SU-DHL-6 (cell line): ENCODE results near the gene TMEM95.
A peak's percentile ranks its signal among the peaks of the same experiment; 100 is the strongest.

Experiments
- H2AFZ ChIP-seq: fragments of 200-600 bp; sonication (generic); 2 replicates; pipeline ENCODE4 v1.6.1; 2014; ENCODE audit warnings: low read depth, mild to moderate bottlenecking, moderate library complexity, mixed read lengths, antibody characterized with exemption, low read length; ENCODE audit not compliant: severe bottlenecking
- H3F3A ChIP-seq: fragments of 200-600 bp; shearing (Covaris generic); 2 replicates; pipeline ENCODE4 v1.6.0; 2016; ENCODE audit warnings: antibody characterized with exemption, mild to moderate bottlenecking; ENCODE audit not compliant: insufficient read depth
- H3K27ac ChIP-seq: fragments of 200-600 bp; sonication (generic); 2 replicates; pipeline ENCODE4 v1.5.1; 2016; ENCODE audit warnings: low read depth, mild to moderate bottlenecking, low read length, moderate library complexity, mixed read lengths
- H3K27me3 ChIP-seq: fragments of 200-600 bp; sonication (generic), shearing (Covaris generic); 2 replicates; pipeline ENCODE4 v1.6.0; 2014; ENCODE audit warnings: mild to moderate bottlenecking, low read length
- H3K36me3 ChIP-seq: fragments of 200-600 bp; sonication (generic); 2 replicates; pipeline ENCODE4 v1.6.1; 2014; ENCODE audit warnings: mild to moderate bottlenecking, low read length, mixed read lengths
- H3K4me2 ChIP-seq: fragments of 300-600, 200-600 bp; shearing (Covaris generic), sonication (generic); 2 replicates; pipeline ENCODE4 v1.6.0; 2014; ENCODE audit warnings: low read length, low read depth, mild to moderate bottlenecking; ENCODE audit not compliant: poor library complexity, severe bottlenecking
- H3K4me3 ChIP-seq: fragments of 200-600 bp; sonication (generic); 2 replicates; pipeline ENCODE4 v1.5.1; 2014; ENCODE audit warnings: antibody characterized with exemption, low read length, mild to moderate bottlenecking, mixed read lengths; ENCODE audit not compliant: insufficient read depth, poor library complexity, severe bottlenecking
- H3K79me2 ChIP-seq: fragments of 200-600 bp; sonication (generic); 2 replicates; pipeline ENCODE4 v1.6.1; 2014; ENCODE audit warnings: mild to moderate bottlenecking, low read length, moderate library complexity; ENCODE audit not compliant: insufficient read depth
- H3K9ac ChIP-seq: fragments of 200-600 bp; sonication (generic); 2 replicates; pipeline ENCODE4 v1.7.0; 2014; ENCODE audit warnings: mild to moderate bottlenecking, low read length
- H3K9me2 ChIP-seq: fragments of 200-600 bp; sonication (generic); replicated peaks from 2 replicates; pipeline ENCODE4 v1.6.1; 2014; ENCODE audit warnings: low read length; ENCODE audit not compliant: insufficient read depth
- H3K9me3 ChIP-seq: fragments of 200-600 bp; sonication (generic); 2 replicates; pipeline ENCODE4 v1.6.1; 2014; ENCODE audit warnings: low read length, mixed read lengths; ENCODE audit not compliant: insufficient read depth
- H4K20me1 ChIP-seq: fragments of 200-600 bp; sonication (generic); 2 replicates; pipeline ENCODE4 v1.6.1; 2014; ENCODE audit warnings: low read depth, mild to moderate bottlenecking, antibody characterized with exemption, low read length, moderate library complexity, mixed read lengths
- EZH2phosphoT487 ChIP-seq: fragments of 200-600 bp; sonication (generic), shearing (Covaris generic); conservative IDR thresholded peaks from 2 replicates; pipeline ENCODE4 v1.6.1; 2018; ENCODE audit warnings: mild to moderate bottlenecking, antibody characterized with exemption, low read length, moderate library complexity, mixed read lengths
- TF ChIP-seq, protein P1 (sequence below): fragments of 200-600 bp; sonication (generic); IDR thresholded peaks from one replicate; pipeline ENCODE4 v1.5.1; 2017; ENCODE audit warnings: antibody characterized with exemption, mild to moderate bottlenecking, low read length, moderate library complexity; ENCODE audit not compliant: insufficient read depth, poor library complexity, severe bottlenecking

TMEM95 gene

GRCh38 chr17:7328840-7329373 is 26.0 kb upstream of the TMEM95 start, which contains the start of gene NEURL4:
NEURL4 (minus strand) TSS chr17:7329335; CDS start chr17:7329312, 23 bp downstream.
- Histone ChIP-seq H3F3A (peaks cover 9% of the 10 kb centered on the region), H2AFZ (peak within 1 kb of the TSS; percentile 75)
- TF ChIP-seq, protein P1, sequence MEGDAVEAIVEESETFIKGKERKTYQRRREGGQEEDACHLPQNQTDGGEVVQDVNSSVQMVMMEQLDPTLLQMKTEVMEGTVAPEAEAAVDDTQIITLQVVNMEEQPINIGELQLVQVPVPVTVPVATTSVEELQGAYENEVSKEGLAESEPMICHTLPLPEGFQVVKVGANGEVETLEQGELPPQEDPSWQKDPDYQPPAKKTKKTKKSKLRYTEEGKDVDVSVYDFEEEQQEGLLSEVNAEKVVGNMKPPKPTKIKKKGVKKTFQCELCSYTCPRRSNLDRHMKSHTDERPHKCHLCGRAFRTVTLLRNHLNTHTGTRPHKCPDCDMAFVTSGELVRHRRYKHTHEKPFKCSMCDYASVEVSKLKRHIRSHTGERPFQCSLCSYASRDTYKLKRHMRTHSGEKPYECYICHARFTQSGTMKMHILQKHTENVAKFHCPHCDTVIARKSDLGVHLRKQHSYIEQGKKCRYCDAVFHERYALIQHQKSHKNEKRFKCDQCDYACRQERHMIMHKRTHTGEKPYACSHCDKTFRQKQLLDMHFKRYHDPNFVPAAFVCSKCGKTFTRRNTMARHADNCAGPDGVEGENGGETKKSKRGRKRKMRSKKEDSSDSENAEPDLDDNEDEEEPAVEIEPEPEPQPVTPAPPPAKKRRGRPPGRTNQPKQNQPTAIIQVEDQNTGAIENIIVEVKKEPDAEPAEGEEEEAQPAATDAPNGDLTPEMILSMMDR, result no peak
- TF ChIP-seq EZH2phosphoT487, result no peak

DNA sequence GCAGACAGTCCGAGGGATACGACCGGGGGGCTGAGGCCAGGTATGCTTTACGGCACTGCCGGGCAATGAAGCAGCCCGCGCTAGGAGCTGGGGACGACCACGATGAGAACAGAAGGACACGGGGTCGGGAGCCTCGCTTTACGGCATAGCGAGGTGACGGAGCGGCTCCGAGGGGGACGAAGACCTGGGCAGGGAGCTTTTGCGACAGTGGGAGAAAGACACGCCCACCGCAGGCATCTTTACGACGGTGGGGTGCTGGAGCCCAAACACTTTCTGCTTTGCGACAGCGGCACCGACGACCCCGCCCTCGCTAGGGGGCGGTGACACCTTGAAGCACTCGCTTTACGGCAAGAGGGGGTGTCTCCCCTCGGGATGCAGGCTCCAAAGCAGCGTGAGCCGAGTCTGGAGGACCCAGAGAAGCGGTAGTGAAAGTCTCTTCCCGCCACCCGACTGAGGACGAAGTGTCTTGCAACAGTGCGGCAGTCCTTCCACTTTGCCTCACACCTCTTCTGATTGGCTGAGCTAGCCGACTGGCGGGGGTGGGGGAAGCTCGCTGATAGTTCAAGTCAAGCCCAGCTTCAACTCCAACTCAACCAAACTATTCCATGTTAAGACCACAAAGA is 25.5 kb upstream of the TMEM95 start:
- H3K79me2 ChIP-seq, result peaks cover 17% of the 10 kb centered on the region; the same call in 1 of the 2 replicates
- TF ChIP-seq, protein P1, result no peak
- TF ChIP-seq EZH2phosphoT487, result no peak
- H3K9me3 ChIP-seq, result no peaks in the 10 kb centered on the region
- no peaks in the 10 kb centered on the region for H4K20me1 ChIP-seq
- H3K9me2 ChIP-seq, result no peaks in the 10 kb centered on the region
- H3K4me2 ChIP-seq, result peak overlapping the region; percentile 69
- no peaks in the 10 kb centered on the region for H3K27me3 ChIP-seq
- H3K36me3 ChIP-seq, result no peaks in the 10 kb centered on the region
- H3K4me3 ChIP-seq, result peak overlapping the region; percentile 99
- peaks cover 9% of the 10 kb centered on the region for H3F3A ChIP-seq
- H3K27ac ChIP-seq, result peak overlapping the region; percentile 89
- peak overlapping the region; percentile 75 for H2AFZ ChIP-seq
- H3K9ac ChIP-seq, result peak overlapping the region; percentile 94

More at GRCh38 chr17:7328840-7329373, 26.0 kb upstream of the TMEM95 start, which contains the start of gene NEURL4:
- no peaks in the 10 kb centered on the region for H3K9me3 ChIP-seq
- no peaks in the 10 kb centered on the region for H3K9me2 ChIP-seq
- peak within 1 kb of the TSS; percentile 89 for H3K27ac ChIP-seq
- peak within 1 kb of the TSS; percentile 99 for H3K4me3 ChIP-seq
- H3K4me2 ChIP-seq, result peak within 1 kb of the TSS; percentile 69
- no peaks in the 10 kb centered on the region for H4K20me1 ChIP-seq
- no peaks in the 10 kb centered on the region for H3K27me3 ChIP-seq
- H3K36me3 ChIP-seq, result no peaks in the 10 kb centered on the region
- H3K9ac ChIP-seq, result peak within 1 kb of the TSS; percentile 94
- peaks cover 17% of the 10 kb centered on the region; the same call in 1 of the 2 replicates for H3K79me2 ChIP-seq

- peak overlapping the region; percentile 50 for H2AFZ ChIP-seq
- no peaks in the 10 kb centered on the region for H3K27me3 ChIP-seq
- H4K20me1 ChIP-seq, result no peaks in the 10 kb centered on the region
- H3K79me2 ChIP-seq, result peaks cover 17% of the 10 kb centered on the region; the same call in 1 of the 2 replicates
- peak overlapping the region; percentile 94 for H3K9ac ChIP-seq
- no peaks in the 10 kb centered on the region for H3K9me2 ChIP-seq
- no peaks in the 10 kb centered on the region for H3K36me3 ChIP-seq
- H3K9me3 ChIP-seq, result no peaks in the 10 kb centered on the region
- peak overlapping the region; percentile 89 for H3K27ac ChIP-seq
- peaks cover 9% of the 10 kb centered on the region for H3F3A ChIP-seq
- H3K4me2 ChIP-seq, result peak overlapping the region; percentile 69
- TF ChIP-seq, protein P1, result no peak
- H3K4me3 ChIP-seq, result peak overlapping the region; percentile 99
These were observed 24.8 kb upstream of the TMEM95 start for GRCh38 chr17:7329997-7330637.
